Smooth muscle cell (in vitro differentiated cells): Measurements from ENCODE around the gene KRTAP9-8. TPM values are rescaled to one million over a fixed set of nuclear protein-coding genes. Genes with fewer than 3 reads are reported as not detected.

Experiments used
- polyA plus RNA-seq: library from polyadenylated mRNA; unstranded; fragments of >200 nt; fragmentation: Nextera tagmentation; extraction: Ambion mirVana; gene quantifications from 2 replicates; pipeline ENCODE4 v1.2.1, GENCODE V29; 2016
- small RNA-seq: library from RNA; depleted of rRNA; stranded (forward); fragments of <200 nt; gene quantifications from one replicate; pipeline ENCODE3, GENCODE V24; 2014
- total RNA-seq: library from RNA; depleted of rRNA; stranded (reverse); fragments of >200 nt; gene quantifications from 2 replicates; pipeline ENCODE4 v1.2.3, GENCODE V29; 2014

KRTAP9-8 gene
- total and polyA plus RNA-seq, 2 experiments from 2014 or later, result not detected

Small RNA genes lying within 50 kb of the gene (small RNA-seq; reads per million reads assigned to genes)
- gene KRTAP9-10P, result not detected

Other genes starting within 250 kb of the KRTAP9-8 start
Only the 30 nearest of the 41 such genes appear.
- gene KRTAP2-2, start 182.8 kb upstream of the KRTAP9-8 start, total RNA-seq, result not detected in 2 replicates
- gene KRTAP2-2, start 182.8 kb upstream of the KRTAP9-8 start, polyA plus RNA-seq, result not detected in 2 replicates
- gene KRTAP2-3, start 177.9 kb upstream of the KRTAP9-8 start, total RNA-seq, result 3.5 and 17.3 TPM in 2 replicates
- gene KRTAP2-3, start 177.9 kb upstream of the KRTAP9-8 start, polyA plus RNA-seq, result 21.0 and 71.9 TPM in 2 replicates
- not detected in 2 replicates for gene KRTAP2-4, start 172.1 kb upstream of the KRTAP9-8 start, total RNA-seq
- gene KRTAP2-4, start 172.1 kb upstream of the KRTAP9-8 start, polyA plus RNA-seq, result 0.38 TPM in 1 of 2 replicates, not detected in the other
- gene KRTAP4-7, start 153.8 kb upstream of the KRTAP9-8 start, total RNA-seq, result not detected in 2 replicates
- not detected in 2 replicates for gene KRTAP4-7, start 153.8 kb upstream of the KRTAP9-8 start, polyA plus RNA-seq
- gene KRTAP4-8, start 139.9 kb upstream of the KRTAP9-8 start, total RNA-seq, result not detected in 2 replicates
- gene KRTAP4-8, start 139.9 kb upstream of the KRTAP9-8 start, polyA plus RNA-seq, result 0.56 TPM in 1 of 2 replicates, not detected in the other
- not detected in 2 replicates for gene KRTAP4-16, start 135.8 kb upstream of the KRTAP9-8 start, total RNA-seq
- gene KRTAP4-16, start 135.8 kb upstream of the KRTAP9-8 start, polyA plus RNA-seq, result not detected in 2 replicates
- gene KRTAP4-9, start 132.6 kb upstream of the KRTAP9-8 start, total RNA-seq, result 1.7 TPM in 1 of 2 replicates, not detected in the other
- gene KRTAP4-9, start 132.6 kb upstream of the KRTAP9-8 start, polyA plus RNA-seq, result not detected in 2 replicates
- gene KRTAP4-11, start 119.6 kb upstream of the KRTAP9-8 start, total RNA-seq, result not detected in 2 replicates
- gene KRTAP4-11, start 119.6 kb upstream of the KRTAP9-8 start, polyA plus RNA-seq, result not detected in 2 replicates
- not detected in 2 replicates for gene KRTAP4-12, start 113.8 kb upstream of the KRTAP9-8 start, total RNA-seq
- gene KRTAP4-12, start 113.8 kb upstream of the KRTAP9-8 start, polyA plus RNA-seq, result not detected in 2 replicates
- not detected in 2 replicates for gene KRTAP4-6, start 97.5 kb upstream of the KRTAP9-8 start, total RNA-seq
- not detected in 2 replicates for gene KRTAP4-6, start 97.5 kb upstream of the KRTAP9-8 start, polyA plus RNA-seq
- gene KRTAP4-5, start 88.2 kb upstream of the KRTAP9-8 start, total RNA-seq, result not detected in 2 replicates
- not detected in 2 replicates for gene KRTAP4-5, start 88.2 kb upstream of the KRTAP9-8 start, polyA plus RNA-seq
- not detected in 2 replicates for gene KRTAP4-4, start 77.3 kb upstream of the KRTAP9-8 start, total RNA-seq
- gene KRTAP4-4, start 77.3 kb upstream of the KRTAP9-8 start, polyA plus RNA-seq, result not detected in 2 replicates
- gene KRTAP4-3, start 69.8 kb upstream of the KRTAP9-8 start, total RNA-seq, result not detected in 2 replicates
- gene KRTAP4-3, start 69.8 kb upstream of the KRTAP9-8 start, polyA plus RNA-seq, result not detected in 2 replicates
- gene KRTAP4-2, start 59.8 kb upstream of the KRTAP9-8 start, total RNA-seq, result not detected in 2 replicates
- gene KRTAP4-2, start 59.8 kb upstream of the KRTAP9-8 start, polyA plus RNA-seq, result not detected in 2 replicates
- gene KRTAP4-1, start 53.1 kb upstream of the KRTAP9-8 start, total RNA-seq, result not detected in 2 replicates
- not detected in 2 replicates for gene KRTAP4-1, start 53.1 kb upstream of the KRTAP9-8 start, polyA plus RNA-seq
- gene KRTAP9-1, start 48.1 kb upstream of the KRTAP9-8 start, total RNA-seq, result not detected in 2 replicates
- gene KRTAP9-1, start 48.1 kb upstream of the KRTAP9-8 start, polyA plus RNA-seq, result not detected in 2 replicates
- gene KRTAP9-2, start 11.4 kb upstream of the KRTAP9-8 start, total RNA-seq, result not detected in 2 replicates
- gene KRTAP9-2, start 11.4 kb upstream of the KRTAP9-8 start, polyA plus RNA-seq, result not detected in 2 replicates
- gene KRTAP9-3, start 5.5 kb upstream of the KRTAP9-8 start, total RNA-seq, result not detected in 2 replicates
- gene KRTAP9-3, start 5.5 kb upstream of the KRTAP9-8 start, polyA plus RNA-seq, result not detected in 2 replicates
- not detected in 2 replicates for gene KRTAP9-4, start 11.7 kb downstream of the KRTAP9-8 start, total RNA-seq
- gene KRTAP9-4, start 11.7 kb downstream of the KRTAP9-8 start, polyA plus RNA-seq, result not detected in 2 replicates
- gene KRTAP9-9, start 17.4 kb downstream of the KRTAP9-8 start, total RNA-seq, result not detected in 2 replicates
- not detected in 2 replicates for gene KRTAP9-9, start 17.4 kb downstream of the KRTAP9-8 start, polyA plus RNA-seq
- not detected in 2 replicates for gene KRTAP9-6, start 27.4 kb downstream of the KRTAP9-8 start, total RNA-seq
- gene KRTAP9-6, start 27.4 kb downstream of the KRTAP9-8 start, polyA plus RNA-seq, result not detected in 2 replicates
- not detected in 2 replicates for gene KRTAP9-7, start 37.7 kb downstream of the KRTAP9-8 start, total RNA-seq
- gene KRTAP9-7, start 37.7 kb downstream of the KRTAP9-8 start, polyA plus RNA-seq, result not detected in 2 replicates
- gene KRTAP29-1, start 64.9 kb downstream of the KRTAP9-8 start, total RNA-seq, result not detected in 2 replicates
- not detected in 2 replicates for gene KRTAP29-1, start 64.9 kb downstream of the KRTAP9-8 start, polyA plus RNA-seq
- gene KRTAP16-1, start 71.3 kb downstream of the KRTAP9-8 start, total RNA-seq, result not detected in 2 replicates
- not detected in 2 replicates for gene KRTAP16-1, start 71.3 kb downstream of the KRTAP9-8 start, polyA plus RNA-seq
- not detected in 2 replicates for gene KRTAP17-1, start 77.7 kb downstream of the KRTAP9-8 start, total RNA-seq
- not detected in 2 replicates for gene KRTAP17-1, start 77.7 kb downstream of the KRTAP9-8 start, polyA plus RNA-seq
- 0.09 TPM in 1 of 2 replicates, not detected in the other for gene KRT33A, start 112.8 kb downstream of the KRTAP9-8 start, total RNA-seq
- not detected in 2 replicates for gene KRT33A, start 112.8 kb downstream of the KRTAP9-8 start, polyA plus RNA-seq
- 2.3 and 2.7 TPM in 2 replicates for gene KRT33B, start 131.8 kb downstream of the KRTAP9-8 start, total RNA-seq
- gene KRT33B, start 131.8 kb downstream of the KRTAP9-8 start, polyA plus RNA-seq, result 1.1 and 1.8 TPM in 2 replicates
- gene KRT34, start 144.3 kb downstream of the KRTAP9-8 start, total RNA-seq, result 18.6 and 23.1 TPM in 2 replicates
- 5.3 and 8.5 TPM in 2 replicates for gene KRT34, start 144.3 kb downstream of the KRTAP9-8 start, polyA plus RNA-seq
- gene KRT31, start 159.6 kb downstream of the KRTAP9-8 start, total RNA-seq, result not detected in 2 replicates
- not detected in 2 replicates for gene KRT31, start 159.6 kb downstream of the KRTAP9-8 start, polyA plus RNA-seq
- 0.18 and 0.40 TPM in 2 replicates for gene KRT37, start 186.6 kb downstream of the KRTAP9-8 start, total RNA-seq
- gene KRT37, start 186.6 kb downstream of the KRTAP9-8 start, polyA plus RNA-seq, result not detected in 2 replicates